Activated T-cell treated with anti-CD3 and anti-CD28 coated beads for 24 hours (primary cell): ENCODE measurements around the gene VWA3A.

Experiments
- DNase-seq: peaks from one replicate; pipeline ENCODE4 v3.0.0-alpha.2; 2020; ENCODE audit warnings: low read depth

Gene VWA3A

DNA sequence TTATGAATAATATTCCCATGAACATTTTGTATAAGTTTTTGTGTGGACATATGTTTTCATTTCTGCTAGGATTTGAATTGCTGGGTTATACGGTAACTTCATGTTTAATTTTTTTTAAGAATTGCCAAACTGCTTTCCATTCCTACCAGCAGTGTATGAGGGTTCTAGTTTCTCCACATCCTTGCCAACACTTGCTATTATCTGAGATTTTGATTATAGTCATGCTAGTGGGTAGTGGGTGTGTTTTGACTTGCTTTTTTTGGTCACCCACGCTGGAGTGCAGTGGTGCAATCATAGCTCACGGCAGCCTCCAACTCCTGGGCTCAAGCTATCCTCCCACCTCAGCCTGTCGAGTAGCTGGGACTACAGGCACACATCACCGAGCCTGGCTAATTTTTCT lies 110.8 kb downstream of the VWA3A start:
- DNase-seq: no peak

DNA sequence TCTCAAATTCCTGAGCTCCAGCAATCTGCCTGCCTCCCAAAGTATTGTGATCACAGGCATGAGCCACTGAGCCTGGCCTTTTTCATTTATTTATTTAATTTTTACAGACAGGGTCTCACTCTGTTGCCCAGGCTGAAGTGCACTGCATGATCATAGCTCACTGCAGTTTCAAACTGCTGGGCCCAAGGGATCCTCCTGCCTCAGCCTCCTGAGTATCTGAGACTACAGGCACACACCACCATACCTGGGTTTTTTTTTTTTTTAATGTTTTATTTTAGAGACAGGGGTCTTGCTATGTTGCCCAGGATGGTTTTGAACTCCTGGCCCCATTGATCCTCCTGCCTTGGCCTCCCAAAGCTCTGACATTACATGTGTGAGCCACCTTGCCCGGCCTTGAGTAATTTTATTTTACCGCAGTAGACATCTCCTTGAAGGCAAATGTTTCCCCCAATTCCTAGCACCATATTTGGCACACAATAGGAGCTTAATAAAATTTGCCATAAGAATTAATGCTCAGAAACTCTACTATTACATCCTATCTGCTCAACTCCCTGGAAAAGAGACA lies 111.8 kb downstream of the VWA3A start:
- no peak for DNase-seq

DNA sequence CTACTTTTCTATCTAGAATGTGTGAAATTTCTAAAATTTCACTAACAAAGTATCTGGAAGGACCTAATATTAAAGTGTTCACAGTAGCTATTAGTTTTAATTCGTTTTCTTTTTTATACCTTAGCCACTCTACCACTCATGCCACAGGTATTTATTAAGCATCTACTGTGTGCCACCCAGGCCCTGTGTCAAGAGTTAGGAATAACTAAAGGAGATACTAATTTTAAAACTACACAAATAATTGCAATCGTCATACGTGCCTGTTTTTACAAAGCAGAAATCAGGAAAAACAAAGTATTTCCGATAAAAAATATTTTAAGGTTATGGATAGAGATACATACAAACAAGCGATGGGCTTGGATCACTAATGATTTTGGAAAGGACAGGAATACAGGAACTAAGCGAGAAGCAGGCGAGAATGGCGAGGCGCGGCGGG lies 113.3 kb downstream of the VWA3A start:
- no peak for DNase-seq

DNA sequence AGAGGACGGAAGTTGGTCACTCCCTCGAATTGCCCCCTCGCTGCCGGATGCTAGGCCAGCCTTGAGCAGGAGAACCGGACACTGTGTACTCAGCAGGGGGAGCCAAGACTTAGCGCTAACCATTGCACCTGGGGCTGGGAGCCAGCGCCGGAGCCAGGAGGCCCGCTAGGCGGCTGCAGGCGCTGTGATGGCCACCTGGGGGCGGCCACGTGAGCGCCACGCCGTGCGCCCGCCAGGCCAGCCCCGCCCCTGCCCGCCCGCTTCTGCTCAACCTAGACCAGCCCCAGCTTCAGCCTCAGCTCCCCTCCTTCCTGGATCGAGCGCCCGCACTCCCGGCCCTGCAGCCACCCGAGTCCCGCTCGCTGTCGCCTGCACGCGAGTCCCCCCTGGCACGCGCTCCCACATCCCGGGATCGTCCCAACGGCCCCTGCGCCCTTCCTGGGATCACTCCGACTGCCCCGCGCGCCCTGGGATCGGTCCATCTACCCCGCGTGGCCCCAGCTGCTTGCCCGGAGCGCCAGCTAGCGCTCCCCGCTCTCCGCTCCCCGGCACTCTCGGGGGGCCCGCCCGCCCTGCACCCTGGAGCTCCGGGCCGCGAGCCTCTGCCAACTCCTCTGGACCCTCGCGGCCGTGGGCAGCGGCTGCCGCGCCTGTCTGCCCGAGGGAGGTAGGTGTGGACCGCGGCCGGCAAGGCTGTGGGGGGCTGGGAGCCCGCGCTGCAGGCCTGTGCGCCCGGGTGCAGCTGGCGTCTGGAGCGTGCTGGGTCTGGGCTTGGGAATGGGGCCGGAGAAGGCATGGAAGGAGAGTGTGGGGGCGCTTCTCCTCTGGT lies 113.9 kb downstream of the VWA3A start, which contains the start of gene EEF2K:
TSS of gene EEF2K (plus strand) at position 266 of the 829 bp plus-strand sequence. CDS start 19,452 bp downstream, outside the sequence.
- peak; percentile 85 for DNase-seq
